Tibial nerve (tissue), 4 donors: ENCODE measurements around the gene ACTL10. TPM values are rescaled to one million over a fixed set of nuclear protein-coding genes. Genes with fewer than 3 reads are reported as not detected.
"Not testable (repeated sequence)": the region's sequence is repeated elsewhere in the genome, so short reads cannot be mapped to it uniquely, and the experiment has no call there.

ENCODE experiments used
- DNase-seq, 2 donors: peaks; one replicate each; pipeline ENCODE4 v3.0.0-alpha.2; 2019; ENCODE audit warnings: low spot score in 2 of 2
- H3K27ac ChIP-seq, 4 donors: fragments of 200-600 bp; sonication (generic) in 3 of 4; one replicate each; pipeline ENCODE4 v1.5.1; 2017 to 2019; ENCODE audit warnings: mild to moderate bottlenecking in 1 of 4
- H3K27me3 ChIP-seq, 2 donors: fragments of 200-600 bp; sonication (generic) in 1 of 2; one replicate each; pipeline versions ENCODE4 v1.5.1 to v1.6.0; 2017 to 2019
- H3K36me3 ChIP-seq, 3 donors: fragments of 200-600 bp; sonication (generic); one replicate each; pipeline ENCODE4 v1.5.1; 2018 to 2019
- H3K4me1 ChIP-seq, 4 donors: fragments of 200-600 bp; sonication (generic) in 3 of 4; one replicate each; pipeline ENCODE4 v1.5.1; 2017 to 2019
- H3K4me3 ChIP-seq, 4 donors: fragments of 200-600 bp; sonication (generic) in 3 of 4; one replicate each; pipeline ENCODE4 v1.5.1; 2017 to 2019; ENCODE audit warnings: mild to moderate bottlenecking in 1 of 4, moderate library complexity in 1 of 4
- H3K9me3 ChIP-seq, 4 donors: fragments of 200-600 bp; sonication (generic) in 3 of 4; one replicate each; pipeline ENCODE4 v1.5.1; 2017 to 2019
- EP300 ChIP-seq, 2 donors: sonication (generic); formaldehyde crosslinking; IDR thresholded peaks; one replicate each; pipeline ENCODE4 v1.6.1; 2017; ENCODE audit warnings: antibody characterized with exemption in 2 of 2, mild to moderate bottlenecking in 1 of 2
- POLR2A ChIP-seq, 2 donors: fragments of 450-650 bp; IDR thresholded peaks; one replicate each; pipeline ENCODE4 v1.6.1; 2017; ENCODE audit warnings: antibody characterized with exemption in 2 of 2, mild to moderate bottlenecking in 2 of 2, moderate library complexity in 2 of 2
- WGBS, 2 donors: methylation state at CpG; one replicate each; pipeline ENCODE4 v1.1.5; 2018; 5-methylcytosine and 5-hydroxymethylcytosine counted together
- total RNA-seq, 4 donors: library from RNA; depleted of rRNA; stranded (reverse); fragments of >200 nt; gene quantifications; one replicate each; pipeline ENCODE4 v1.1.0, GENCODE V29; 2016
- TF ChIP-seq, protein P1 (sequence below), 5 experiments: fragments of 200-600 bp in 3 of 5; fragments of 450-650 bp in 2 of 5; sonication (generic) in 3 of 5; IDR thresholded peaks; one replicate each; pipeline ENCODE4 v1.5.1; 2016 to 2019; ENCODE audit warnings: antibody characterized with exemption in 5 of 5, mild to moderate bottlenecking in 3 of 5, moderate library complexity in 2 of 5

ACTL10 gene
- total RNA-seq, 4 donors from 2014 or later, result 1.1 to 4.3 (median 3.8) TPM

DNA sequence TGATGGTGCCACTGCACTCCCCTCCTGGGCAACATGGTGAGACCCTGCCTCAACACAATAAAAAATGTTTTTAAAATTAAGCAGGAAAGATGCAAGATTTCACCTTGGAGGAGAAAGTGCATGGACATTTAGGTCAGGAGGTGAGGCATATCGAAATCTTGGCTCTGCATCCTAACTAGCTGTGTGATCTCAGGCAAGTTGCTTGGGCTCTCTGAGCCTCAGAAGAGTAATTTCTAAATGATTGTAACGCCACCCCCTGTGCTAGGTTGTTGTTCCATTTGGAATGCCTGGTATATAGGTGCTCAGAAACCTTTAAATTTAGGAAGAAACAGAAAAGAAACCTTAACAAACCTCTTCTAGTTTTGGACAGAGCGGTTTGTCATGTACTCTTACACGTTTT lies 40.6 kb upstream of the ACTL10 start:
- H3K27me3 ChIP-seq, result no peaks in the 10 kb centered on the region
- DNase-seq, result no peak
- H3K9me3 ChIP-seq, result no peaks in the 10 kb centered on the region
- TF ChIP-seq POLR2A (IDR thresholded peaks at IDR 0.05), result no peak
- TF ChIP-seq, protein P1, sequence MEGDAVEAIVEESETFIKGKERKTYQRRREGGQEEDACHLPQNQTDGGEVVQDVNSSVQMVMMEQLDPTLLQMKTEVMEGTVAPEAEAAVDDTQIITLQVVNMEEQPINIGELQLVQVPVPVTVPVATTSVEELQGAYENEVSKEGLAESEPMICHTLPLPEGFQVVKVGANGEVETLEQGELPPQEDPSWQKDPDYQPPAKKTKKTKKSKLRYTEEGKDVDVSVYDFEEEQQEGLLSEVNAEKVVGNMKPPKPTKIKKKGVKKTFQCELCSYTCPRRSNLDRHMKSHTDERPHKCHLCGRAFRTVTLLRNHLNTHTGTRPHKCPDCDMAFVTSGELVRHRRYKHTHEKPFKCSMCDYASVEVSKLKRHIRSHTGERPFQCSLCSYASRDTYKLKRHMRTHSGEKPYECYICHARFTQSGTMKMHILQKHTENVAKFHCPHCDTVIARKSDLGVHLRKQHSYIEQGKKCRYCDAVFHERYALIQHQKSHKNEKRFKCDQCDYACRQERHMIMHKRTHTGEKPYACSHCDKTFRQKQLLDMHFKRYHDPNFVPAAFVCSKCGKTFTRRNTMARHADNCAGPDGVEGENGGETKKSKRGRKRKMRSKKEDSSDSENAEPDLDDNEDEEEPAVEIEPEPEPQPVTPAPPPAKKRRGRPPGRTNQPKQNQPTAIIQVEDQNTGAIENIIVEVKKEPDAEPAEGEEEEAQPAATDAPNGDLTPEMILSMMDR (IDR thresholded peaks at IDR 0.05), result no peak
- no peak for TF ChIP-seq EP300 (IDR thresholded peaks at IDR 0.05)
- H3K27ac ChIP-seq, result no peak overlapping the region
- H3K4me1 ChIP-seq, result no peaks in the 10 kb centered on the region
- no peak overlapping the region for H3K4me3 ChIP-seq
- peaks cover 0 to 78% (median 16%) of the 10 kb centered on the region in 3 donors for H3K36me3 ChIP-seq
- 93 to 98% methylated on average over 4 of the region's 4 CpGs for WGBS, 2 donors

DNA sequence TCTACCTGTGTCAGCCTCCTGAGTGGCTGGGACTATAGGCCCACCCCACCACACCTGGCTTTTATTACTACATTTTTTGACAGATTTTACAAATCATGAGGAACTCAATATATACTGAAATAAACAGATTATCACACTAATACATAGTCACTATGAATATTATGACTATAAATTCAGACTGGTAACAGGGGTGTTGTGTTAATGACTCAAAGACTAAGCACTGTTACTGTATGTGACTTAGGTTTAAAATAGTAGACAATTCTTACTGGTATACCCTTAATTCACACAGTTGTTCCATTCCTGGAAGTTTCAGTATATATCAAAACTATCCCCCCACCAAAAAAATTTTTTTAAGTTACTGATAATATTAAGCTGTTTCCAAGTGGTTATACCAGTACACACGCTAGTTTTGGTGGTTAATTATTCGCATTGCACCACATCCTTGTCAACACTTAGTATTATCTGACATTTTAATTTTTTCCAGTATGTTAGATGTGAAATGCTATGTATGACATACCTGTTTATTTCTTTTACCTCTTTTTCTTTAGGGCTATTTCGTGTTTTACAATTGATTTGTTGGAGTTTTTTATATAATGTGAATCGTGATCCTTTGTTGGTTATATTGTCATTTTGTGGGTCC lies 39.0 kb upstream of the ACTL10 start:
- no peak for DNase-seq
- H3K27me3 ChIP-seq, result no peaks in the 10 kb centered on the region
- WGBS, 2 donors, result 96 to 98% methylated on average over 4 of the region's 4 CpGs
- H3K4me3 ChIP-seq, result no peak overlapping the region
- H3K27ac ChIP-seq, result no peak overlapping the region
- no peaks in the 10 kb centered on the region for H3K4me1 ChIP-seq
- H3K36me3 ChIP-seq, result peaks cover 0 to 93% (median 16%) of the 10 kb centered on the region in 3 donors
- TF ChIP-seq EP300 (IDR thresholded peaks at IDR 0.05) (no peak), POLR2A (IDR thresholded peaks at IDR 0.05) (no peak)
- TF ChIP-seq, protein P1 (IDR thresholded peaks at IDR 0.05), result no peak
- no peaks in the 10 kb centered on the region for H3K9me3 ChIP-seq

DNA sequence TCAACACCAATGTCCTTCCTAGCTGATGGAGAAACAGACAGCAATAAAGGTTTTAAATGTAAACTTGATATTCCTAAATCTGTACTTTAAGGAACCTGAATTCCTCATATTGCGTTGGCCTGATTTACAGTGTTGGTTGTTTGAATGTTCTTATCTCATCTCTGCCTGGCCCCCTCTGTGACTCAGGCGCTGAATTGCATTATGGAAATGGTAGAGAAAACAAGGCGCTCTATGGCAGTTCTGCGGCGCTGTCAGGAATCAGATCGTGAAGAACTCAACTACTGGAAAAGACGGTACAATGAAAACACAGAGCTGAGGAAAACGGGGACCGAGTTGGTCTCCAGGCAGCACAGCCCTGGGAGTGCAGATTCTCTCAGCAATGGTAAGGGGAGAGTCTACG lies 37.2 kb upstream of the ACTL10 start:
- no peaks in the 10 kb centered on the region for H3K4me1 ChIP-seq
- 93% methylated on average over 10 of the region's 10 CpGs for WGBS, 2 donors
- no peaks in the 10 kb centered on the region for H3K27me3 ChIP-seq
- H3K4me3 ChIP-seq, result no peak overlapping the region
- peaks cover 0 to 84% (median 13%) of the 10 kb centered on the region in 3 donors for H3K36me3 ChIP-seq
- no peak for DNase-seq
- no peaks in the 10 kb centered on the region for H3K9me3 ChIP-seq
- TF ChIP-seq, protein P1 (IDR thresholded peaks at IDR 0.05), result no peak
- TF ChIP-seq POLR2A (IDR thresholded peaks at IDR 0.05), result no peak
- no peak for TF ChIP-seq EP300 (IDR thresholded peaks at IDR 0.05)
- H3K27ac ChIP-seq, result no peak overlapping the region

DNA sequence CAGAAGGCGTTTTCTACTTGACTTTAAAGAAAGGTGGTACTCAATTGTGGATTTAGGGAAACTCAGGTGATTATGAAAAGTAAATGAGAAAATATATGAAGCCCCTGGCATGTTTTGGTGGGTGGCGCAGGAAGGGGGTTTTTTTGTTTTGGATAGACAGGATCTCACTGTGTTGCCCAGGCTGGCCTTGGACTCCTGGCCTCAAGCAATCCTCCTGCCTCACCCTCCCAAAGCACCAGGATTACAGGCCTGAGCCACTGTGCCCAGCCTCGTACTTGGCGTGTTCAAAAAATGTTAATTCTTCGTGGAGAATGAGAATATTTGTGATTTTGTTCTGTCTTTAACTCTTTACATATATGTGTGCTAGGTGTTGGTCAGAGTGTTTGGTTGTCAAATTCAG lies 36.8 kb upstream of the ACTL10 start:
- Histone ChIP-seq H3K4me1 (no peaks in the 10 kb centered on the region), H3K9me3 (no peaks in the 10 kb centered on the region), H3K27me3 (no peaks in the 10 kb centered on the region), H3K36me3 (peaks cover 0 to 80% (median 9%) of the 10 kb centered on the region in 3 donors), H3K4me3 (no peak overlapping the region), H3K27ac (no peak overlapping the region)
- DNase-seq, result no peak
- WGBS, 2 donors, result 86 to 92% methylated on average over 5 of the region's 5 CpGs
- no peak for TF ChIP-seq POLR2A (IDR thresholded peaks at IDR 0.05)
- TF ChIP-seq, protein P1 (IDR thresholded peaks at IDR 0.05), result no peak
- TF ChIP-seq EP300 (IDR thresholded peaks at IDR 0.05), result no peak

DNA sequence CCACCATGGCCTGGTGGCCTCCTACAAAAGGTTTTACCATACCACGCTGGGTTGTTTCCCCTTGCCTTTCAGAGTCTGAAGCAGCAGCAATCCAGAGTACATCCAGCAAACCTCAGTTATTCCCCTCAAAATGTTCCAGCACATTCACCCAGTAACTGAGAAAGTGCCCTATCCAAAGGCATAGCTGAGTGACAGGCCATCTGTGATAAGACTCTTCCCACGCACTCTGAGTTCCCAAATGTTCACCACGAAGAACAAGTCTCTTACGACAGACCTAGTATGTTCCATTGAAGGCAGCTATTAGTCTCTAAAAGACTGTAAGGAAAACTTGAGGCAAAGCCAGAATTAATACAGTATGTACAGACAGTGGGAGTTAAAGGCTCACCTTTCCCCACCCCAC lies 36.2 kb upstream of the ACTL10 start:
- H3K4me1 ChIP-seq, result no peaks in the 10 kb centered on the region
- H3K9me3 ChIP-seq, result no peaks in the 10 kb centered on the region
- no peaks in the 10 kb centered on the region for H3K27me3 ChIP-seq
- 92 to 95% methylated on average over 4 of the region's 4 CpGs for WGBS, 2 donors
- peaks cover 0 to 80% (median 6%) of the 10 kb centered on the region in 3 donors for H3K36me3 ChIP-seq
- H3K27ac ChIP-seq, result no peak overlapping the region
- no peak for TF ChIP-seq POLR2A (IDR thresholded peaks at IDR 0.05)
- TF ChIP-seq, protein P1 (IDR thresholded peaks at IDR 0.05), result no peak
- TF ChIP-seq EP300 (IDR thresholded peaks at IDR 0.05), result no peak
- DNase-seq, result no peak
- no peak overlapping the region for H3K4me3 ChIP-seq

- not testable (repeated sequence) for H3K9me3 ChIP-seq, H3K27ac ChIP-seq, H3K4me3 ChIP-seq, H3K27me3 ChIP-seq, DNase-seq, H3K4me1 ChIP-seq
- 88 to 92% methylated on average over 4 of the region's 4 CpGs for WGBS, 2 donors
- H3K36me3 ChIP-seq, result peaks cover 0 to 80% (median 6%) of the 10 kb centered on the region in 3 donors
These were observed 34.8 kb upstream of the ACTL10 start for GRCh38 chr20:33631910-33632309.
